22Rv1 (cell line): ENCODE results near the gene NR5A1.

Source experiments
- ZFX ChIP-seq: fragments of 450-650 bp; IDR thresholded peaks from 2 replicates; pipeline ENCODE4 v1.6.1; 2017; ENCODE audit warnings: antibody characterized with exemption, borderline replicate concordance
- TF ChIP-seq, protein P1 (sequence below): fragments of 450-650 bp; IDR thresholded peaks from 2 replicates; pipeline ENCODE4 v1.5.1; 2017; ENCODE audit warnings: mild to moderate bottlenecking

DNA sequence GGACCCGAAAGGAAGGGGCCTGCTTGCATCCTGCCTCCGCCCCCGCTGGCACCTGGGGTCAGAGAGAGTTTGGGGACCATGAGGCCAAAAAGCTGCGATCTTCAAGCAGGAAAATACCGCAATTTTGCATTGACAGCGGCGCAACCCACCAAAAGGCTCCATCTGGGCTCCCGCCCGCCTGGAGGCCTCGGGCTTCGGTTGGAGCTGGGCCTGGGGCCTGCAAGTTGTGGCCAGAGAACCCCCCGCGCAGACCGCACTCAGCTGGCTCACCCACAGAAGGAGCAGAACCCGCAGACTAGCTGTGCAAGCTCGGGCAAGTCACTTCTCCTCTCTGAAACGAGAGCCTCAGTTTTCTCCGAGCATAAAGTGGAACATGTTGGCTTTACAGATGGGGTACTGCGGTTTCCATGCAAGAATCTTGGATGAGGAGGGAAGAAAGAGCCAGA, 1.3 kb downstream of the NR5A1 start:
- TF ChIP-seq, protein P1, sequence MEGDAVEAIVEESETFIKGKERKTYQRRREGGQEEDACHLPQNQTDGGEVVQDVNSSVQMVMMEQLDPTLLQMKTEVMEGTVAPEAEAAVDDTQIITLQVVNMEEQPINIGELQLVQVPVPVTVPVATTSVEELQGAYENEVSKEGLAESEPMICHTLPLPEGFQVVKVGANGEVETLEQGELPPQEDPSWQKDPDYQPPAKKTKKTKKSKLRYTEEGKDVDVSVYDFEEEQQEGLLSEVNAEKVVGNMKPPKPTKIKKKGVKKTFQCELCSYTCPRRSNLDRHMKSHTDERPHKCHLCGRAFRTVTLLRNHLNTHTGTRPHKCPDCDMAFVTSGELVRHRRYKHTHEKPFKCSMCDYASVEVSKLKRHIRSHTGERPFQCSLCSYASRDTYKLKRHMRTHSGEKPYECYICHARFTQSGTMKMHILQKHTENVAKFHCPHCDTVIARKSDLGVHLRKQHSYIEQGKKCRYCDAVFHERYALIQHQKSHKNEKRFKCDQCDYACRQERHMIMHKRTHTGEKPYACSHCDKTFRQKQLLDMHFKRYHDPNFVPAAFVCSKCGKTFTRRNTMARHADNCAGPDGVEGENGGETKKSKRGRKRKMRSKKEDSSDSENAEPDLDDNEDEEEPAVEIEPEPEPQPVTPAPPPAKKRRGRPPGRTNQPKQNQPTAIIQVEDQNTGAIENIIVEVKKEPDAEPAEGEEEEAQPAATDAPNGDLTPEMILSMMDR: no peak
- no peak for TF ChIP-seq ZFX
